A549 treated with RU486 at 1 μM for 4 hours (cell line): ENCODE data around the gene ITGAD. TPM values are rescaled to one million over a fixed set of nuclear protein-coding genes. Genes with fewer than 3 reads are reported as not detected.

Source experiments
- total RNA-seq: library from RNA; stranded (reverse); fragments of 200-300 nt; extraction: Qiagen RNA extraction; gene quantifications from 5 replicates; pipeline ENCODE4 v1.2.3, GENCODE V29; 2022; ENCODE audit warnings: low read depth

The ITGAD gene
- not detected in 5 replicates for total RNA-seq

GRCh38 chr16:31393056-31393455 is at the start of gene ITGAD:
Gene ITGAD, plus strand, starts transcription at chr16:31393335. Its CDS starts 26 bp downstream, at chr16:31393361.

GRCh38 chr16:31354394-31355291 is 38.5 kb upstream of the ITGAD start, which contains the start of gene ITGAX:
Gene ITGAX, plus strand, starts transcription at chr16:31355176. Its CDS starts 79 bp downstream, at chr16:31355255.

GRCh38 chr16:31428279-31428597 is 35.1 kb downstream of the ITGAD start, which contains the start of gene COX6A2:
Gene COX6A2, minus strand, starts transcription at chr16:31428360. Its CDS starts 35 bp downstream, at chr16:31428325.

GRCh38 chr16:31458844-31459686 is 65.9 kb downstream of the ITGAD start, which contains the start of gene ARMC5:
Gene ARMC5, plus strand, starts transcription at chr16:31459501. Its CDS starts 24 bp downstream, at chr16:31459525.

GRCh38 chr16:31471875-31472708 is 79.0 kb downstream of the ITGAD start, which contains the start of gene TGFB1I1:
Gene TGFB1I1, plus strand, starts transcription at chr16:31472152. Its CDS starts 37 bp downstream, at chr16:31472189.

Other genes starting within 250 kb of the ITGAD start
- gene PRSS36, start 243.3 kb upstream of the ITGAD start, total RNA-seq: 0.29 to 1.2 TPM (median 0.65 TPM) in 5 replicates
- 501 to 589 TPM (median 572 TPM) in 5 replicates for gene FUS, start 213.2 kb upstream of the ITGAD start, total RNA-seq
- 27.9 to 44.1 TPM (median 37.7 TPM) in 5 replicates for gene PYCARD, start 190.6 kb upstream of the ITGAD start, total RNA-seq
- 0.02 to 0.14 TPM (median 0.05 TPM) in 5 replicates for gene TRIM72, start 179.2 kb upstream of the ITGAD start, total RNA-seq
- gene PYDC1, start 176.2 kb upstream of the ITGAD start, total RNA-seq: not detected in 5 replicates
- 1.9 to 2.9 TPM (median 2.1 TPM) in 5 replicates for gene ITGAM, start 133.4 kb upstream of the ITGAD start, total RNA-seq
- 1.1 to 1.6 TPM (median 1.2 TPM) in 5 replicates for gene ITGAX, start 38.2 kb upstream of the ITGAD start, total RNA-seq
- gene COX6A2, start 35.0 kb downstream of the ITGAD start, total RNA-seq: not detected in 5 replicates
- 0.06 to 0.15 TPM (median 0.08 TPM) in 4 of 5 replicates, not detected in the other for gene ZNF843, start 49.5 kb downstream of the ITGAD start, total RNA-seq
- gene ARMC5, start 66.2 kb downstream of the ITGAD start, total RNA-seq: 6.0 to 12.7 TPM (median 11.2 TPM) in 5 replicates
- 36.6 to 57.9 TPM (median 44.1 TPM) in 5 replicates for gene TGFB1I1, start 78.8 kb downstream of the ITGAD start, total RNA-seq
- 0.13 to 0.29 TPM in 2 of 5 replicates, not detected in the others for gene SLC5A2, start 89.8 kb downstream of the ITGAD start, total RNA-seq
- 37.6 to 55.0 TPM (median 50.6 TPM) in 5 replicates for gene RUSF1, start 115.1 kb downstream of the ITGAD start, total RNA-seq
- not detected in 5 replicates for gene AHSP, start 134.6 kb downstream of the ITGAD start, total RNA-seq